Neural cell (in vitro differentiated cells): ENCODE measurements around the gene BCKDK. TPM values are rescaled to one million over a fixed set of nuclear protein-coding genes. Genes with fewer than 3 reads are reported as not detected.

ENCODE experiments used
- H2AFZ ChIP-seq: fragments of 200-600, 300-800 bp; sonication (generic), shearing (Covaris generic); 2 replicates; pipeline ENCODE4 v1.6.0; 2014; ENCODE audit warnings: low read depth, mild to moderate bottlenecking, antibody characterized with exemption, low read length, moderate library complexity
- H3F3A ChIP-seq: fragments of 200-600 bp; shearing (Covaris generic); 2 replicates; pipeline ENCODE4 v1.6.1; 2016; ENCODE audit warnings: mild to moderate bottlenecking, moderate library complexity, mixed read lengths, antibody characterized with exemption, low read length; ENCODE audit not compliant: insufficient read depth, poor library complexity, severe bottlenecking
- H3K27ac ChIP-seq: fragments of 200-600, 300-800 bp; sonication (generic), shearing (Covaris generic); 2 replicates; pipeline ENCODE4 v1.5.1; 2014; ENCODE audit warnings: mild to moderate bottlenecking, low read length, moderate library complexity
- H3K27me3 ChIP-seq: fragments of 300-800, 200-600 bp; sonication (generic), shearing (Covaris generic); 2 replicates; pipeline ENCODE4 v1.6.0; 2014; ENCODE audit warnings: mild to moderate bottlenecking, low read depth, low read length, moderate library complexity; ENCODE audit not compliant: insufficient read depth
- H3K36me3 ChIP-seq: fragments of 300-800, 200-600 bp; sonication (generic), shearing (Covaris generic); 2 replicates; pipeline ENCODE4 v1.5.1; 2014; ENCODE audit warnings: mild to moderate bottlenecking, antibody characterized with exemption, low read length, moderate library complexity; ENCODE audit not compliant: insufficient read depth
- H3K4me2 ChIP-seq: fragments of 300-800, 200-600 bp; sonication (generic), shearing (Covaris generic); 2 replicates; pipeline ENCODE4 v1.6.0; 2014; ENCODE audit warnings: mild to moderate bottlenecking, low read length
- H3K4me3 ChIP-seq: fragments of 300-800, 200-600 bp; sonication (generic), shearing (Covaris generic); 2 replicates; pipeline ENCODE4 v1.5.1; 2014; ENCODE audit warnings: mild to moderate bottlenecking, low read length, moderate library complexity
- H3K79me2 ChIP-seq: fragments of 200-600 bp; shearing (Covaris generic); replicated peaks from 2 replicates; pipeline ENCODE4 v1.6.0; 2014; ENCODE audit warnings: mild to moderate bottlenecking, low read length, moderate library complexity; ENCODE audit not compliant: insufficient read depth
- H3K9ac ChIP-seq: fragments of 300-800, 200-600 bp; sonication (generic), shearing (Covaris generic); 2 replicates; pipeline ENCODE4 v1.6.1; 2016; ENCODE audit warnings: mild to moderate bottlenecking, low read length, mixed read lengths
- H3K9me2 ChIP-seq: fragments of 200-600 bp; shearing (Covaris generic); 2 replicates; pipeline ENCODE4 v1.6.1; 2016; ENCODE audit warnings: mild to moderate bottlenecking, low read length, mixed read lengths; ENCODE audit not compliant: insufficient read depth
- H3K9me3 ChIP-seq: fragments of 200-600, 300-800 bp; sonication (generic), shearing (Covaris generic); 2 replicates; pipeline ENCODE4 v1.6.1; 2016; ENCODE audit warnings: mild to moderate bottlenecking, mixed run types, low read length, moderate library complexity, mixed read lengths
- H4K20me1 ChIP-seq: fragments of 200-600 bp; shearing (Covaris generic); 2 replicates; pipeline ENCODE4 v1.6.1; 2016; ENCODE audit warnings: mild to moderate bottlenecking, mixed run types; ENCODE audit not compliant: insufficient read depth
- EP300 ChIP-seq: fragments of 450-650 bp; conservative IDR thresholded peaks from 2 replicates; pipeline ENCODE4 v1.6.1; 2014; ENCODE audit warnings: antibody characterized with exemption, mild to moderate bottlenecking, moderate library complexity; ENCODE audit not compliant: poor library complexity, severe bottlenecking
- EZH2 ChIP-seq: fragments of 200-600, 300-800 bp; shearing (Covaris generic), sonication (generic); IDR thresholded peaks from 2 replicates; pipeline ENCODE4 v1.6.1; 2014; ENCODE audit warnings: antibody characterized with exemption, low read length, borderline replicate concordance, mild to moderate bottlenecking; ENCODE audit not compliant: insufficient read depth, poor library complexity, severe bottlenecking
- MXI1 ChIP-seq: fragments of 450-650 bp; conservative IDR thresholded peaks from 2 replicates; pipeline ENCODE4 v1.6.1; 2014; ENCODE audit warnings: antibody characterized with exemption, mild to moderate bottlenecking; ENCODE audit not compliant: poor library complexity, severe bottlenecking
- POLR2AphosphoS5 ChIP-seq: IDR thresholded peaks from 2 replicates; pipeline ENCODE4 v1.6.1; 2012
- RAD21 ChIP-seq: fragments of 450-650 bp; conservative IDR thresholded peaks from 2 replicates; pipeline ENCODE4 v1.6.1; 2014; ENCODE audit warnings: antibody characterized with exemption, mild to moderate bottlenecking, moderate library complexity
- SMC3 ChIP-seq: fragments of 450-650 bp; conservative IDR thresholded peaks from 2 replicates; pipeline ENCODE4 v1.6.1; 2014; ENCODE audit warnings: antibody characterized with exemption, mild to moderate bottlenecking, moderate library complexity; ENCODE audit not compliant: poor library complexity
- TAF1 ChIP-seq: IDR thresholded peaks from 2 replicates; pipeline ENCODE4 v1.6.1; 2012; ENCODE audit warnings: low read depth
- polyA plus RNA-seq: library from polyadenylated mRNA; depleted of rRNA; stranded (reverse); fragments of >200 nt; gene quantifications from 2 replicates; pipeline ENCODE4 v1.2.3, GENCODE V29; 2014
- TF ChIP-seq, protein P1 (sequence below): fragments of 450-650 bp; IDR thresholded peaks from 2 replicates; pipeline ENCODE4 v1.5.1; 2014; ENCODE audit warnings: antibody characterized with exemption, mild to moderate bottlenecking, moderate library complexity; ENCODE audit not compliant: poor library complexity, severe bottlenecking
- TF ChIP-seq, protein P2 (sequence below): IDR thresholded peaks from 2 replicates; pipeline ENCODE4 v1.6.1; 2012; ENCODE audit warnings: borderline replicate concordance

Gene BCKDK
- polyA plus RNA-seq, 1 donor from 2014 or later, result 26.8 TPM

DNA sequence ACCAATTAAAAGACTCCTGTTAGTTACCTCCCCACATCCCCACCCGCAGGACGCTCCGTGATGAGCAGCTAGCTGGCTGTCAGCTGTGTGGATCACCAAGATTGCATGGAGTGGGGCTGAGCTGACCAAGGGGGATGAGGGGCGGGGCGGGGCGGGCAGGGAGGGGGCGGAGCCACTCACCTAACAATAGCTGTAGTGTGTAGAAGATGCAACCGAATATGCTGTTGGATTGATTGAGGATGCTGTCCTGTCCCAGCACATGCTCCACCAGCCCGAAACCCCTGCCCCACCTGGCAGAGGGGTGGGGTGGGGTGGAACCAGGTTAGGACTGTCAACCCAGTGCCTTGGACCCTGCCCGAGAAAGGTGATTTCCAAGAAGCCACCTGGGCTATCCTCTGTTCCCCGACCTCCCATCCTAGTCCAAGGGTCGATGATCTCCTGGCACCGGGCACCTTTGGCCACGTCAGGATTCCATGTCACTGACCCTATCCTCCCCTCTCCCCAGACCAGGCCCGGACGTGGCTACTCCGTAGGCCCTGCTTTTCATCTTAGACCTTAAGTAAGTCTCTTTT is 15.0 kb upstream of the BCKDK start:
- Histone ChIP-seq H3K9me2 (no peaks in the 10 kb centered on the region), H3K79me2 (peaks cover 11% of the 10 kb centered on the region), H3K27ac (peak overlapping the region; percentile 90), H2AFZ (no peak overlapping the region), H3K36me3 (no peaks in the 10 kb centered on the region), H3K4me3 (peak overlapping the region; percentile 99), H3K4me2 (peak overlapping the region; percentile 87), H3K9ac (peak overlapping the region; percentile 91), H3K9me3 (no peaks in the 10 kb centered on the region), H4K20me1 (no peaks in the 10 kb centered on the region), H3F3A (no peaks in the 10 kb centered on the region), H3K27me3 (no peaks in the 10 kb centered on the region)
- TF ChIP-seq SMC3 (no peak), MXI1 (no peak), EP300 (no peak), TAF1 (no peak), EZH2 (no peak), RAD21 (no peak), POLR2AphosphoS5 (no peak)
- TF ChIP-seq, protein P1, sequence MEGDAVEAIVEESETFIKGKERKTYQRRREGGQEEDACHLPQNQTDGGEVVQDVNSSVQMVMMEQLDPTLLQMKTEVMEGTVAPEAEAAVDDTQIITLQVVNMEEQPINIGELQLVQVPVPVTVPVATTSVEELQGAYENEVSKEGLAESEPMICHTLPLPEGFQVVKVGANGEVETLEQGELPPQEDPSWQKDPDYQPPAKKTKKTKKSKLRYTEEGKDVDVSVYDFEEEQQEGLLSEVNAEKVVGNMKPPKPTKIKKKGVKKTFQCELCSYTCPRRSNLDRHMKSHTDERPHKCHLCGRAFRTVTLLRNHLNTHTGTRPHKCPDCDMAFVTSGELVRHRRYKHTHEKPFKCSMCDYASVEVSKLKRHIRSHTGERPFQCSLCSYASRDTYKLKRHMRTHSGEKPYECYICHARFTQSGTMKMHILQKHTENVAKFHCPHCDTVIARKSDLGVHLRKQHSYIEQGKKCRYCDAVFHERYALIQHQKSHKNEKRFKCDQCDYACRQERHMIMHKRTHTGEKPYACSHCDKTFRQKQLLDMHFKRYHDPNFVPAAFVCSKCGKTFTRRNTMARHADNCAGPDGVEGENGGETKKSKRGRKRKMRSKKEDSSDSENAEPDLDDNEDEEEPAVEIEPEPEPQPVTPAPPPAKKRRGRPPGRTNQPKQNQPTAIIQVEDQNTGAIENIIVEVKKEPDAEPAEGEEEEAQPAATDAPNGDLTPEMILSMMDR, result no peak
- TF ChIP-seq, protein P2, sequence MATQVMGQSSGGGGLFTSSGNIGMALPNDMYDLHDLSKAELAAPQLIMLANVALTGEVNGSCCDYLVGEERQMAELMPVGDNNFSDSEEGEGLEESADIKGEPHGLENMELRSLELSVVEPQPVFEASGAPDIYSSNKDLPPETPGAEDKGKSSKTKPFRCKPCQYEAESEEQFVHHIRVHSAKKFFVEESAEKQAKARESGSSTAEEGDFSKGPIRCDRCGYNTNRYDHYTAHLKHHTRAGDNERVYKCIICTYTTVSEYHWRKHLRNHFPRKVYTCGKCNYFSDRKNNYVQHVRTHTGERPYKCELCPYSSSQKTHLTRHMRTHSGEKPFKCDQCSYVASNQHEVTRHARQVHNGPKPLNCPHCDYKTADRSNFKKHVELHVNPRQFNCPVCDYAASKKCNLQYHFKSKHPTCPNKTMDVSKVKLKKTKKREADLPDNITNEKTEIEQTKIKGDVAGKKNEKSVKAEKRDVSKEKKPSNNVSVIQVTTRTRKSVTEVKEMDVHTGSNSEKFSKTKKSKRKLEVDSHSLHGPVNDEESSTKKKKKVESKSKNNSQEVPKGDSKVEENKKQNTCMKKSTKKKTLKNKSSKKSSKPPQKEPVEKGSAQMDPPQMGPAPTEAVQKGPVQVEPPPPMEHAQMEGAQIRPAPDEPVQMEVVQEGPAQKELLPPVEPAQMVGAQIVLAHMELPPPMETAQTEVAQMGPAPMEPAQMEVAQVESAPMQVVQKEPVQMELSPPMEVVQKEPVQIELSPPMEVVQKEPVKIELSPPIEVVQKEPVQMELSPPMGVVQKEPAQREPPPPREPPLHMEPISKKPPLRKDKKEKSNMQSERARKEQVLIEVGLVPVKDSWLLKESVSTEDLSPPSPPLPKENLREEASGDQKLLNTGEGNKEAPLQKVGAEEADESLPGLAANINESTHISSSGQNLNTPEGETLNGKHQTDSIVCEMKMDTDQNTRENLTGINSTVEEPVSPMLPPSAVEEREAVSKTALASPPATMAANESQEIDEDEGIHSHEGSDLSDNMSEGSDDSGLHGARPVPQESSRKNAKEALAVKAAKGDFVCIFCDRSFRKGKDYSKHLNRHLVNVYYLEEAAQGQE, result no peak

DNA sequence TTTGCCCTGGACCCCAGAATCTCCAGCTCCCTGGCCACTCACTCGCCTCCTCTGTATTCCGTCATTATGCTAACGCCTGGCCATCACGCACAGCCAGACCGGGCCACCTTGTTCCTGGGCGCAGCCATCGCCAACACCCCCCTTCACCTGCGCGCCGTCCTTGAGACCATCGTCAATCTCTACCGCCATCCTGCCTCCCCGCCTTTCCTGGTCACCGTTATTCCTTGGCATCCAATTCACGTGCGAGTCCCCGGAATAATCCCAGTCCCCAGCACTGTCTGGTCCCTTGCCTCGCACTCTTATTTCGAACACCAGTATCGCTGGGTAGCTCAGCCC is 14.1 kb upstream of the BCKDK start:
- H3K27me3 ChIP-seq, result no peaks in the 10 kb centered on the region
- peaks cover 11% of the 10 kb centered on the region for H3K79me2 ChIP-seq
- no peaks in the 10 kb centered on the region for H3K9me3 ChIP-seq
- peak overlapping the region; percentile 75 for H2AFZ ChIP-seq
- H3K9me2 ChIP-seq, result no peaks in the 10 kb centered on the region
- H3K4me3 ChIP-seq, result peak overlapping the region; percentile 99
- H3K9ac ChIP-seq, result peak overlapping the region; percentile 91
- no peaks in the 10 kb centered on the region for H3F3A ChIP-seq
- TF ChIP-seq, protein P2, result no peak
- TF ChIP-seq TAF1, result no peak
- no peak for TF ChIP-seq RAD21
- TF ChIP-seq, protein P1, result no peak
- TF ChIP-seq MXI1, result no peak
- TF ChIP-seq EZH2, result no peak
- no peak for TF ChIP-seq EP300
- no peak for TF ChIP-seq POLR2AphosphoS5
- TF ChIP-seq SMC3, result no peak
- H3K36me3 ChIP-seq, result no peaks in the 10 kb centered on the region
- no peaks in the 10 kb centered on the region for H4K20me1 ChIP-seq
- H3K27ac ChIP-seq, result peak overlapping the region; percentile 90
- peak overlapping the region; percentile 87 for H3K4me2 ChIP-seq
